Fibroblast of peridontal ligament (primary cell): Measurements from ENCODE around the gene MAL.

Experiments used
- DNase-seq: peaks from one replicate; pipeline ENCODE4 v3.0.0-alpha.2; 2010; ENCODE audit errors: extremely low read depth

Gene MAL

GRCh38 chr2:95061601-95062183, 36.2 kb downstream of the MAL start:
- no peak for DNase-seq

- DNase-seq: no peak
Measured at GRCh38 chr2:95062242-95063085, 37.0 kb downstream of the MAL start.

GRCh38 chr2:95063086-95063958, 37.8 kb downstream of the MAL start:
- DNase-seq: no peak

GRCh38 chr2:95068256-95068655, 42.7 kb downstream of the MAL start:
- DNase-seq: no peak

GRCh38 chr2:95069465-95069864, 44.0 kb downstream of the MAL start:
- DNase-seq: no peak

GRCh38 chr2:95071856-95072255, 46.3 kb downstream of the MAL start:
- DNase-seq: no peak

- no peak for DNase-seq
Measured at GRCh38 chr2:95072424-95072823, 46.9 kb downstream of the MAL start.

GRCh38 chr2:95073856-95074662, 48.6 kb downstream of the MAL start:
- DNase-seq: no peak

GRCh38 chr2:95074663-95075439, 49.3 kb downstream of the MAL start:
- DNase-seq: no peak

GRCh38 chr2:95075440-95076132, 50.1 kb downstream of the MAL start:
- DNase-seq: no peak

GRCh38 chr2:95076705-95077529, 51.4 kb downstream of the MAL start:
- DNase-seq: peak; percentile 36

- no peak for DNase-seq
Measured at GRCh38 chr2:95077530-95077825, 52.0 kb downstream of the MAL start.

GRCh38 chr2:95077861-95078603, 52.5 kb downstream of the MAL start:
- DNase-seq: no peak

- no peak for DNase-seq
Measured at GRCh38 chr2:95079199-95079683, 53.7 kb downstream of the MAL start.

- no peak for DNase-seq
Measured at GRCh38 chr2:95082477-95082876, 57.0 kb downstream of the MAL start.

GRCh38 chr2:95086017-95086416, 60.5 kb downstream of the MAL start:
- DNase-seq: no peak

GRCh38 chr2:95087379-95087778, 61.9 kb downstream of the MAL start:
- DNase-seq: no peak

- DNase-seq: no peak
Measured at GRCh38 chr2:95091885-95092555, 66.5 kb downstream of the MAL start.
